ENCODE results near the gene GFM2.
"Not testable (repeated sequence)": the region's sequence is repeated elsewhere in the genome, so short reads cannot be mapped to it uniquely, and the experiment has no call there.

GFM2 gene

DNA sequence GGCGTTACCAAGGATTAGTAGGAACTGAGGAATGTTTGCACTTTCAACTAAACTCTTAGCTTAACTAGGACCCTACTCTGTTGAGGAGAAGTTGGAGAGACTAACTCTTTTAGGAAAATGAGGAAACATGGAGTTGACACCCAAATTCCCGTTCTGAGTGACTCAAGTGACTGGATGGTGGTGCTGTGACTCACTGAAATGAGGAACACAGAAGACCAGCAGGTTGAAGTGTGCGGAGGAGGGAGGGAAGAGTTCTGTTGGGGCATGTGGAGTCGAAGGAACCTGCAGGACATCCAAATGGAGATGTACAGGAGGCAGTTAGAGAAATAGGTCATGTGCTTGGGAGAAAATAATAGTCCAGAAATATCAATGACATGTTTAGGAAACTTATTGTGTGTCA, 73.7 kb downstream of the GFM2 start:
- no peak for DNase-seq

DNA sequence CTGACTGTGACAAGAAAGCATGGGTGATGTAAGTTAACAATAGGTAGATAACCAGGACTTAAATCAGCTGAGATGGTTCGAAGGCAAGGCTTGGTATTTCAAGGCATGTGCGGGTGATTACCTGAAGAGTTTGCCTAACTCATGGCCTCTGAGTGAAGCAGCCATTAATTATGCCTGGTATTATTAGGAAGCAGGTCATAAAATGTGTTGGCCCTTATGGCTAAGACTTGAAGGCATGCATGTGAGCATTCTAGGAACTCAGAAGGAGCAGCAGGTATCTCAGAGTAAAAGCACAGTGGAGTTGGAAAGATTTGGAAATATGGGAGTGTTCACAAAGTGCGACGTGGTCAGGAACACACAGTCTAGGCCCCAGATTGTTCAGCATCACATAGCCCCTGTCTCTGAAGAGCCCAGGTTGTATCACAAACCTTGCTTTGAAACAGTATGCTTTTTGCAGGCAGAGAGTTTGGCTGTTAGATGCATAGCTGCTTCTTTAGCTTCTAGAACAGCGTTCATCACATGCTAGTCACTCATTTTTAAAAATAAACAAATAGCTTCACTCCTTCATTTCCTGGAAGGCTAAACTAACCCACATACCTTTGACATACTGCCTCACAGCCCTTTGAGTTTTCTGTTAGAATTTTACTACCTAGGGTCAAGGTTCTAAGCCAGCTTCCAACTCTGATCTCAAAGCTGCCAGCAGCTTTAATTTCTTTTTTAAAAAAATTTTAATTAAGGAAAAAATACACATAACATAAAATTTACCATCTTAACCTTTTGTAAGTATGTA, 79.8 kb downstream of the GFM2 start:
- no peak for DNase-seq

DNA sequence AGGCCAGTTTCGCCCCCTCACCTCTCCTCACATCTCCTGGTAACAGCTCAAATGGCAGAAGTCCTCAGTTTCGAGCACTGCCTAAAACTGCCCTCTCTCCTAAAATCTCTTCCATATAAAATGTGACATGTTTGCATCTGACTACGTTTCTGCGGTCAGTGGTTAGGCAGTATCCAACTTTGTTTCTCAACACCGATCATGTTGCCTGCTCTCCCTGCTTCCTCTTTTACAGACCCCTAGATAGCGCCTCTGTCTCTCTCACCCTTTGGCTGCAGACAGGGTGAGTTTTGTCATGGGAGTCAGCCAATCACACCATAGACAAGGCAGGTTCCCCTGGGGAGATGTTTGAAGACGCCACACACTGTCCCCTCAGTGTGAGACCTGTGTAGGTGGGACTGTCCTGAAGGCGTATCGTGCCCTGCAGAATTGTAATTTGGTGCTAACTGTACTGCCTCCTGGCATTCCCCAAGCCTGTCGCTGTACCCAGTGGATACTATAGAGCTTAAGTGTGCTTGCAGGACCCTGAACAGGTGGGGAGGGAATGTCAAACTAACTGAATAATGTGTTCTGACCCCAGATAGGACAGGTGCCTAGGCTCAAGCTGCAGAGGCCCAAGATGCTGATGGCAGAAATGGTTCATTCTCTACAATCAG, 80.8 kb downstream of the GFM2 start:
- DNase-seq, result peak; percentile 5

DNA sequence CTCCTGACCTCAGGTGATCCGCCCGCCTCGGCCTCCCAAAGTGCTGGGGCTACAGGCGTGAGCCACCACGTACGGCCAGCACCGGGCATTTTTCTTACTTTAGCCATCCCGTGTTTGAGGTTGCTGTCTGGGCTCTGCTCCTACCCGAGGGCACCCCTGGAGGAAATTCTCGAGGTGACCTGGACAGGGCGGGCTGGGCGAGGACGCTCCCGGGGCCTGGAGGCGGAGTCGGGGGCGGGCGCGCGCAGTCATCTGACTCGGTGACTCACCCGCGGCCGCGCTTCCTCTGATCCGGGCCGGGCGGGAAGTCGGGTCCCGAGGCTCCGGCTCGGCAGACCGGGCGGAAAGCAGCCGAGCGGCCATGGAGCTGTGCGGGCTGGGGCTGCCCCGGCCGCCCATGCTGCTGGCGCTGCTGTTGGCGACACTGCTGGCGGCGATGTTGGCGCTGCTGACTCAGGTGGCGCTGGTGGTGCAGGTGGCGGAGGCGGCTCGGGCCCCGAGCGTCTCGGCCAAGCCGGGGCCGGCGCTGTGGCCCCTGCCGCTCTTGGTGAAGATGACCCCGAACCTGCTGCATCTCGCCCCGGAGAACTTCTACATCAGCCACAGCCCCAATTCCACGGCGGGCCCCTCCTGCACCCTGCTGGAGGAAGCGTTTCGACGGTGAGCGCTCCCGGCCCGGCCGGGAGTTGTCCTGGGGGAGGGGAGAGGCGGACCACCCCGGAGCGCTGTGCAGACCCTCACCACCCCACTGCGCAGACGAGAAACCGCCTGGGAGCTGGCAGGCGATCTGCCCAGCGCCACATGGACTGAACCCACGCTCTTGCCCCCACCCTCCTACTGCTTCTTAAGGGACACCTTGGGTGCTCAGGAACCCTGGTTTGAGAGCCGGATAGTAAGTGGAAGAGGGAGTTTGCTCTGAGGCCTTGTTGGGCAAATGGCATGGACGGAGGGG, 81.7 kb downstream of the GFM2 start, which contains the start of gene HEXB:
Gene HEXB (plus strand): TSS at position 334 of the 952 bp plus-strand sequence. CDS start 28 bp downstream, at position 362.
- DNase-seq, result peak; percentile 85

DNA sequence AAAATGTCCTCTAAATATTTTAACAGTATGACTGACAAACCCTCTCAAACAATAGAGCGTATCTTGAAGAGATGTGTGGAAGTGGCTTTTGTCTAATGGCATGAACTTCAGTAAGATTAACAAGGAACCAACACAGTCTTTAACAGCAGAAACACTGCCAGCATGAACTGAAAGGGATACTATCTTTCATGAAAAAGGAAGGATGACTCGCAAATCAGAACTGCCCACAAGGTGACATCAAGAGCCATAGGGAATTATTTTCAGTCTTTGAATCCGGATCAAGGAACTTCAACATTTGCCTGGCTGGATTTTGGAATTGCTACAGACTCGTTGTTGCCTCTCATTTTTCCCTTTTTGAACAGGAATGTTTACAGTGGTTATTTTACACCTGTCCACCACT, 87.0 kb downstream of the GFM2 start:
- DNase-seq, result no peak

DNA sequence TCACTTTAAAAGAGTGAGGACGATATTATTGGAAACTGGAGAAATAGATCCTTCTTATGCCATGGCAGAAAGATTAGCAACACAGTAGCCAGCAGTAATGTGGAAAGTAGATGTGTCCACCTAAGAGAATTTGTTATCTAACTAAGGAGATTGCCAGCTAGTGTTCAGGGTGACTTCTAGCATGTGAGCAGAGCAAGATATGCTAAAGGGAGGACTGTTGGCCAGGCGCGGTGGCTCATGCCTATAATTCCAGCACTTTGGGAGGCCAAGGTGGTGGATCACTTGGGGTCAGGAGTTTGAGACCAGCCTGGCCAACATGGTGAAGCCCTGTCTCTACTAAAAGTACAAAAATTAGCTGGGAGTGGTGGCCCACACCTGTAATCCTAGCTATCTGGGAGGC, 87.6 kb downstream of the GFM2 start:
- DNase-seq, result not testable (repeated sequence)

DNA sequence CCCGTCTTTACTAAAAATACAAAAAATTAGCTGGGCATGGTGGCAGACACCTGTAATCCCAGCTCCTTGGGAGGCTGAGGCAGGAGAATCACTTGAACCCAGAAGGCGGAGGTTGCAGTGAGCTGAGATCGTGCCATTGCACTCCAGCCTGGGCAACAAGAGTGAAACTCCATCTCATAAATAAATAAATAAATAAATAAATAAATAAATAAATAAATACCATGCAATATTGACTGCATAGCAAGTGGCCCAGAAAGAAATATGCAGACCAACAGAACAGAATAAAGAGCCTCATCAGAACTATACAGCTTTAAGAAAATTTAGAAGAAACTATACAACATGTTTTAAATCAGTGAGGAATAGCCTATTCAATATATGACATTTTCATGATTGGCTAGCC, 88.8 kb downstream of the GFM2 start:
- not testable (repeated sequence) for DNase-seq

DNA sequence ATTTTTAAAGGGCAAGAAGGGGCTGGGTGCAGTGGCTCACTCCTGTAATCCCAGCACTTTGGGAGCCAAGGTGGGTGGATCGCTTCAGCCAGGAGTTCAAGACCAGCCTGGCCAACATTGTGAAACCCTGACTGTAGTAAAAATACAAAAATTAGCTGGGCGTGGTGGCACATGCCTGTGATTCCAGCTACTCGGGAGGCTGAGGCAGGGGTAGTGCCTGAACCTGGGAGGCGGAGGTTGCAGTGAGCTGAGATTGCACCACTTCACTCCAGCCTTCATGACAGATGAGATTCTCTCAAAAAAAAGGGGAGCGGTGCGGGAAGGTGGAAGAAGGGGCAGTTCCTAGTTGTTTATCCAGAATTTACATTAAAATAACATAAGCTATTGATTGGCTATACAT, 90.5 kb downstream of the GFM2 start:
- DNase-seq, result not testable (repeated sequence)

DNA sequence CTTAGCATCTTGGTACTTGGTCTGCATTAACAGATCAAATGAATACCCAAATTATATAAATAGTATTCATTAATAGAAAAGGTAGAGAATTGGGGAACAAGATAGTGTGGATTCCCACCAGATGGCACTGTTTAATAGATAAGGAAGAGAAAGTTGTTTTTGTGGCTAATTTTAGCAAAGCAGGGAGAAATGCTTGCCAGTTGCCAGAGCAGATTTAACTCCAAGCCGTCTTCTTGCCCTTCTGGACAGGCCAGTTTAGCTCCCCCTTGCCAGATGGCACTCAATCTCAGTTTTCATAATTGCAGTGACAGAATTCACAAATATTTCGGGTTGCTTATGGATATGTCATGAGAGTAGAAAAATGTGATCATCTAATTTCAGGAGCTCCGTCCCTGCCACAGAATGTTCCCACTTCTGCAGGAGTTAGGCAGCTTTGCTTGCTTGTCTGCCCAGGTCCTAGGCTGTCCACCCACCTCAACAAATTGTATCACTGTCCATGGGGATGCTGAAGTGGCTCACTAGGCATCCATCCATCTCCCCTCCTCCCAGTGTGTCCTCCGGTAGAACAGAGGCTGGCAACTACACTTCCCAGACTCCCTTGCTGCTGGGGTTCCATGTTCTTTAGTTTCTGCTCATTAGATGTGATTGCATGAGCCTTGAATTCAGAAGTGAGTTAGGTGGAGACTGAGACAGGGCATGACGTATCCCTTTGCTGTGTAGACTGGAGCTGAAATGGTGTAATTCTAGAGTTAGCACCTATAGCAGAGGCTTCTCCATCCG, 93.7 kb downstream of the GFM2 start:
- DNase-seq, result peak; percentile 31

DNA sequence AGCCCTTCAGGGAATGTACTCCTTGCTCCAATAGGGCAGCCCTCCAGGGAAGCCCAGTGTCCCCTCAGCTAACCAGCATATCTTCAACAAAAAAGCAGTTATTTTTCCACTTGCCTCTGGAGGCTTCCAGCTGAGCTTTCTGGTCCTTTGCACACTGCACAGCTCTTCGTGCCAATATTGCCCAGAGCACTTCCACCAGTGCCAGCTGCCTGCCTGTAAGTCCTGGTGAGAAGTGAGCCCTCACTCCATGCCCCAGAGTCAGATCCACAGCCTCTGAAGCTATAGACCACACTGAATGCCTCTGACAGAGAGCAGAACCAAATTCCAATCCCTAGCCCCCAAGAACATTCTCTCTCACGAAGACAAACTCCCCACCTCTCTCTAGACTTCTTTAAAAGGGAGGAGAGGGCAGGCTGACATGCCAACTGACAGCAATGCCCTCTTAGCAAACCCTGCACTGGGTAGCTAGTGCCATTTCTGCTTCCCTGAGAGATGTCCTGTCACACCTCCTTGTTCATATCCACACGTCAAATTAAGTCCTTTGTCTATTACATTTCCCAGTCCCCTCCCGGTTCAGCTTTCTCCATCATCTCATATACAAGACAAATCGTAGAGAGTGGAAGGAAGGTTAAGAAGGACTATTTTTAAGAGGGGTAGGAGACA, 94.6 kb downstream of the GFM2 start:
- no peak for DNase-seq
